HG02588 (cell line): ENCODE measurements around the gene WSB1.
"Not testable (repeated sequence)": the region's sequence is repeated elsewhere in the genome, so short reads cannot be mapped to it uniquely, and the experiment has no call there.

ENCODE experiments used
- ATAC-seq: cut with Tn5 transposase; IDR thresholded peaks from one replicate; pipeline ENCODE4 v1.9.1; 2021; ENCODE audit warnings: mild to moderate bottlenecking, moderate library complexity; ENCODE audit not compliant: unreplicated experiment

Gene WSB1

DNA sequence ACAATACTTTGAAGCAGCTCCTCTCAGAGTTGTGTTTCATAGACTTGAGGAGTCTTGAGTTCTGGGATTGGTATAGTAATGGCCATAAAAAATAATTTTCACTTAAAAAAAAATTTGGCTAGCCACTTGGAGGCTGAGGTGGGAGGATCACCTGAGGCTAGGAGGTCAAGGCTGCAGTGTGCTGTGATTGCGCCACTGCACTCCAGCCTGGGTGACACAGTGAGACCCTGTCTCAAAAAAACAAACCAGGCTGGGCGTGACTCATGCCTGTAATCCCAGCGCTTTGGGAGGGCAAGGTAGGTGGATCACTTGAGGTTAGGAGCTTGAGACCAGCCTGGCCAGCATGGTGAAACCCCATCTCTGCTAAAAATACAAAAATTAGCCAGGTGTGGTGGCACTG, 14.8 kb upstream of the WSB1 start:
- not testable (repeated sequence) for ATAC-seq

DNA sequence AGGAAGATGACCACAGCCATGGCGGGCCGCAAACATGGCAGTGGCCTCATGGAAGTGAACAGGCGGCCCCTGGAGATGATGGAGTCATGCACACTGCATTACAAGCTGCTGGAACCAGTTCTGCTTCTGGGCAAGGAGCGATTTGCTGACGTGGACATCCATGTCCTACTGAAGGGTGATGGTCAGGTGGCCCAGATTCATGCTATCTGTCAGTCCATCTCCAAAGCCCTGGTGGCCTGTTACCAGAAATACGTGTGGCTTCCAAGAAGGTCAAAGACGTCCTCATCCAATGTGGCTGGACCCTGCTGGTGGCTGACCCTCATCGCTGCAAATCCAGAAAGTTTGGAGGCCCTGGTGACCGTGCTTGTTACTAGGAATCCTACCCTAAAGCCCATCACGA, 13.4 kb upstream of the WSB1 start:
- no peak for ATAC-seq

DNA sequence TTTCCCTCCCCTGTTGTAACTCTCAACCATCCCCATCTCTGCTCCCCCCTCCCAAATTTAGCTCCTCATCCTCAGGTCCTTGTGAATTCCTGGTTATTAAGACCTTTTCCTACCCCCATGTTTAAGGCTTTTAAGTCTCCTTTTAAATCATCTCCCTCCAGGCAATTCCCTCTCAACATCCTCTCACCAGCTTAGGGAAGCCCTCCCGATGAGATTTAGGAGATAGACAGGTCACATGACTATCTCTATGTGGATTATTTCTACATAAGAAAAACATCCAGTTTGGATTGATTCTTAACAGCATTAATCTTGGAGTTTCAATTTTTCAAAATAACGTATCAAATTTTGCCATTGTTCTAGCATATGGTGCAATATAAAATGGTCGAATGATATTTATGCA, 12.5 kb upstream of the WSB1 start:
- ATAC-seq: no peak

DNA sequence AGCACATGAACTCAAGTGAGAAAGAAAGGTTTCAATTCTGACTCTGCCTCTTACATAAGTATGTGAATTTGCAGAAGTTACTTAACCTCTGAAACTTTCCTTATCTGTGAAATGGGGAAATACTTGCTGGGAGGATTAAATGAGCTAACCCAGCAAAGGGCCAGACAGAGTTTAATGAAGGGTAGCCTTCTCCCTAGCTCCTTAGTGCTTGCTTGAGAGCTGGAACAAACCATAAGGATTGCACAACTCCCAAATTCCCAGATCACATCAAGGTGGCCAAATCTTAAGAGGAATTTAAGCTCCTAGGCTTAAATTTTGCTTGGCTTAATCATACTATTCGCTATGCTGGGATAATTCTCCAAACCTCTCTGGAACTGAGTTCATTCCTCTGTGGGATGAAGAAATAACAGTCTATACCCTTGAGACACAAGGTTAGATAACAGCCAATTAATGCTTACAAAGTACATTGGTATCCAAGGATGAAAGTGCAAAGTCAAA, 11.8 kb upstream of the WSB1 start:
- ATAC-seq: no peak

DNA sequence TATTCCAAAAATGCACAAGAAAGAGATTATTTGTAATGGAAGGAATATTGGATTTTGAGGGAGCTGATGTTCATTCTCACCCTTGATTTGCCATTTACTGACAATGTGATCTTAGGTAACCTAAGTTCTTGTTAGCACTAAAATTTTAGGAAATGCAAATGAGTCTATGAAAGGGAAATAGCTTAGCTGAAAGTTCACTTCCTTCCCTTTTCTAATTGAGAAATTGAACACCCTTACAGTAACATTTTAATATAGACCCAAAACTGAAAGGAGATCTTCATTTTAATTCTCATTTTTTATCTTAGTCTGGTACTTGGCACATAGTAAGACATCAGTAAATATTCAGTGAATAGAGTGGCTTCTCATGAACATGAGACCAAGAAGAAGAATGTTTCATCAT, 10.9 kb upstream of the WSB1 start:
- ATAC-seq: no peak

DNA sequence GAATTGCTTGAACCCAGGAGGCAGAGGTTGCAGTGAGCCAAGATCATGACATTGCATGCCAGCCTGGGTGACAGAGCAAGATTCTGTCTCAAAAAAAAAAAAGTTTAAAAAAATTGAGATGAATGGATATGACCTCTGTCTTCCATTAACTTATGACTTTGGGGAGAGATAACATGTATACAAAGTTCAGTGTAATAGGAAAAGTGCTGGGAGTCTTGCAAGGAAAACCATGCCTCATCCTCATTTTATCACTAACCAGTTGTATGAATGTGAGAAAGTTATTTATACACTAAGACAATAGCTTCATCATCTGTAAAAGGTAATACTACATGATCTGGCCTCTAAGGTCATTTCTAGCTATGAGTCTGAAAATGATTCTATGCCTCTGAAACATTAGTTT, 10.2 kb upstream of the WSB1 start:
- ATAC-seq: no peak

DNA sequence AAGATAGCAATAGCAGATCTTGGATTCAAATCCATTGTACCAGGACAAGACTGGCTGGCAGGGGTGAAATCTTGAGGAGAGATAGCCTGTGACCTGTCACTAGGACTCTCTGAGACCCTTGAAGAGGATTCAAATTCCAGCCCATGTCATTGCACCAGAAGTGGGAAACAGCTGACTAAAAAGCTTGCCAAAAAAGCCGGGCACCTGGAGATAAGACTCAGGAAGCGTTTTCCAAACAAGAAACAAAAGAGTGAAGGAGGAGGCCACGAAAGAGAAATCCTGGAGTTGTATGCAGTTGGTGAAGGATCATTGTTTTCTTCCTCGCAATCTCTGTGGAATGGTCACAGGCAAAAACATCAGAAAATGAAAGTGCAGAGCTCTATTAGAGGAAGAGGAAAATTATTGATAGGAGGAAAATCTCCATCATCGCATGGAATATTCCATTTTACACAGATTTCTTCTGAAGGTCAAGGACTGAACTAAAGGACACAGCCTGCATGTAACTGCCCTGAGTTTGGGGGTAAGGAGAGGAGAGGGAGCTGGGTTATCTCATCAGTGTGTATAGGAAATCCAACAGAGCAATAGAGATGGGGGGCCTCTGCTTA, 9.0 kb upstream of the WSB1 start:
- ATAC-seq: no peak

DNA sequence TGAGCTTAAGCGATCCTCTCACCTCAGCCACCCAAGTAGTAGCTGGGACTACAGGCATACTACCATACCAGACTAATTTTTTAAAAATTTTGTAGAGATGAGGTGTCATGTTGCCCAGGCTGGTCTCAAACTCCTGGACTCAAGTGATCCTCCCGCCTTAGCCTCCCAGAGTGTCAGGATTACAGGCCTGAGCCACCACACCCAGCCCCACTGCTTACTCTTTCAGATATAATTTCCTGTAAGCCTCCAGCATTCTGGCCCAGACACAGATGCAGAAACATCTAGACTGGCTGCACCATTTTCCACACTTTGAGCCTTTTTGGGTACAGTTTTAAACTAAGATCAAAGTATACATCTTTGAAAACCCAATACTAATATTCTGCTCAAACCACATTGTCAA, 8.4 kb upstream of the WSB1 start:
- no peak for ATAC-seq

DNA sequence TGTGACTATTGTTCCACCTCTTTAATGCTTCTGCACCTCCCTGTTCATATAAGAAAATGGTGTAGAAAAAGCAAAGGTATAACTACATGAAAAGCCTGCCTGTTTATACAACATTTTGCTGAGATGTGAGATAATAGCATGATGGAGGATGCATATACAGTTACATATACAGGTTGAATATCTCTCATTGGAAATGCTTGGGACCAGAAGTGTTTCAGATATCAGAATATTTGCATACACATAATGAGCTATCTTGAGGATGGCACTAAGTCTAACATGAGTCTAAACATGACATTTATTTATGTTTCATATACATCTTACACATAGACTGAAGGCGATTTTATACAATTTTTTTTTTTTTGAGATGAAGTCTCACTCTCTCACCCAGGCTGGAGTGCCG, 5.7 kb upstream of the WSB1 start:
- no peak for ATAC-seq

DNA sequence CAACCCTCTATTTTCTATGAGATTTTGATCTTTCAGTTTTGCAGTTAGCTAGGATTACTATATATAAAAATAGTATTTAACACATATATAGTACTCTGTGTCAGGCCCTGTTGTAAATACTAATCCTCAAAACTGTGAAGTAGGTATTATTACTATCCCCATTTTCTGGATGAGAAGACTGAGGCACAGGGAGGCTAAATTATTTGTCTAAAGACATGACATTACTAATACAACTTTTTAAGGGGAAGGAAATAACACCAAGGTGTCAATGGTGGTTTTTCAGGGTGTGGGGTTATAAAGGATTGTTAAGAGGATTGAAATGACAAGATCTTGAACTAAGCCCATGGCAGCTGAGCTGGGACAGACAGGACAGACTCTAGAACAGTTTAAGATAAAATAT, 4.1 kb upstream of the WSB1 start:
- no peak for ATAC-seq

DNA sequence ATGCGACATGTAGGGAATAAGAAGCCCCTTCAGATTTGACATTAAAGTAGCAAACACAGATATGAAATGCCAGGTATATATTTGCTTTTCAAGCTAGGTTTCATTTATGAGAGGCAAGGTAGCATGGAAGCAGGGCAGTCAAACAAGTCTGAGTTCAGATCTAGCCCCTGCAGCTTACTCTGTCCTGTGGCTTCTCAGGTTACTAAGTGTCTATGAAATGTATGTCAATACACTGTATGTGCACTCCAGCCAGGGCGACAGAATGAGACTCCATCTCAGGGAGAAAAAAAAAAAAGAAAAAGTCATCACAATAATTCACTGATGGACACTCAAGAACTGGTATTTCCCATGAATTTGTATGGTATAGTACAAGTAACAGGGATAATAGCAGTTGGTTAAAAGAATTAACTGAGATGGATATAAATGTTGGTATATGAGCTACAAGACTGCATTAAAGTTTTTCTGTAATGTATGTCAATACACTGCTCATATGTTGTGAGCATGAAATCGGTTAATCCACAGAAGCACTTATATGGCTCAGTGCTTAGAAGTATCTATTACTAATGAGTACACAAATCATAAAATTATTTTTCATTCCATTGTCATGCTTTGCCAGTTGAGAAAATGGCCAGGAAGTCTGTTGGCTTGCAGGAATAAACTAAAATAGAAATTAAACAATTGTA, 2.9 kb upstream of the WSB1 start:
- ATAC-seq: no peak

DNA sequence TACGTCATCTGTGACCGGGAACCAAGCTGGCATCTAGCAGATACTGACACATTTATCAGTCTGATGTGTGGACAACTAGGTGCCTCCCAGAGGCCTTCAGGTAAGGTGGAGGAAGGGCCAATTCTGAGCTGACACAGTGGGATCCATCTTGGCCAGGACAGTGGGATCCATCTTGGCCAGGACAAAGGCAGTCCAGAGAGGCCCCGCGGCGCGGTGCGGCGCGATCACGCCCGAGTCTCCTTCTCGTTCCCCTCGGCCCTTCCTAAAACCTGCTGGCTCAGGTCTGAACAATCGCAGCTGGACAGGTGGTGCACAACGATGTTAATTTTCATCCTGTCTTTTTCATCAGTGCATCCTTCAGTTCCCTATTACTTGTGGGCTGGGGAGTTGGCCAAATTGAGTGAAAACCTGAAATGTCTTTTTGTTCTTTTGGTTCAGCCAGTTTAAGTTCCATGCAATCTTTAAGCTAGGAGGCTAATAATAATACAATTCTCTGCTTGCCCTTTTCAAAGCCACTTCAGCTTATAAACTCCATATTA, 486 bp upstream of the WSB1 start:
- ATAC-seq: no peak

DNA sequence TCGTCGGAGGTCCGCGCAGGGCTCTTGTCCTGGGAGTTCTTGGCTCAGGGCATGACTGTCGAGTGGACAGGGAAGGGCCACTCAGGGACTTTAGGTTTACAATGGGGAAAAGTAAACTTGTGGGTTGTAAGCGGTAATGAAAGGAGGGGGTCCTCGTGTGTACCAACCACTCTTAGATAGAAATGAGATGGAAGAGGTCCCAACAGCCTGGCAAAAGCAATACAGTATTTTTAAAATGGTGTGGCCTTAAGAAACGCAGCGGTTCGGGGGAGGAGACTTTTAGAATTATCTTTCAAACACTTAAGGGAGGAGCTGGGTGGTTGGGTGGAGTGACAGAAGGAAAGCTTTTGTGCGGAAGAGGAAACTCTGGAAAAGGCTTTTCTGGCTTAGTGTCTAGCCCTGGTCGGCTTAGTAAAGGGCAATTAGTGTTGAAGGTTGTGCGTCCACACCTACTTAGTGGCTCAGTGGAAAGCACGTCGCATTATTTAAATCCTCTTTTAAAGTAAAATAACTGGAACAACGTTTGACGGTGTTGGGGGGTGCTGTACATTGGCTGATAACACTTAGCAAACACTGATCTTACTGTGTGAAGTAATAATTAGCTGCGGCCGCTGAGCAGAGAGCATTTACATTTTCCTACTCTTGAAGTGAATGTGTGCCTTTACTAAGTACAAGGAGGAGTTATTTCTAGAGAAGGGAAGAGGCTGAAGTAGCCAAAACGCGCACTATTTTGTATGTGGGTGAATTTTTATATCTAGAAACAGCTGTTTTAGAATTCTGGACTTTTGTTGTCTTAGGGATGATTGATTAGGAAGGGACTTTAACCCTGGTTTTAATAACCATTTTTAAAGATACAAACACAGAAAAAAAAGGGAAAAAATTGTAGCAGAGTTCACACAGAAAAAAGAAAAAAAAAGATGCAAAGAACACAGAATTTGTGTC, 1.0 kb downstream of the WSB1 start:
- peak; percentile 52 for ATAC-seq

DNA sequence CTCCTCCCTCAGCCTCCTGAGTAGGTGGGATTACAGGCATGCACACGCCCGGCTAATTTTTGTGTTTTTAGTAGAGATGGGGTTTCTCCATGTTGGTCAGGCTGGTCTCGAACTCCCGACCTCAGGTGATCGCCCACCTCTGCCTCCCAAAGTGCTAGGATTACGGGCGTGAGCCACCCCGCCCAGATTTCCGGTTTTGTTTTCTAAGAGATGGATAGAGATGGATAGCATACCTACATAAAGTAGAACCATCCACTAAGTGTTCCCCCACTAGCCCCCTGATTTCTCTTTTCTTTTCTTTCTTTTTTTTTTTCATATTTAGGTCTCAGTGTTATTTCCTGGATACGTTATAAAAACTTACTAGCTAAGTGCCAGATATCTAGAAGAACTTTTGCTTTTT, 2.0 kb downstream of the WSB1 start:
- no peak for ATAC-seq

DNA sequence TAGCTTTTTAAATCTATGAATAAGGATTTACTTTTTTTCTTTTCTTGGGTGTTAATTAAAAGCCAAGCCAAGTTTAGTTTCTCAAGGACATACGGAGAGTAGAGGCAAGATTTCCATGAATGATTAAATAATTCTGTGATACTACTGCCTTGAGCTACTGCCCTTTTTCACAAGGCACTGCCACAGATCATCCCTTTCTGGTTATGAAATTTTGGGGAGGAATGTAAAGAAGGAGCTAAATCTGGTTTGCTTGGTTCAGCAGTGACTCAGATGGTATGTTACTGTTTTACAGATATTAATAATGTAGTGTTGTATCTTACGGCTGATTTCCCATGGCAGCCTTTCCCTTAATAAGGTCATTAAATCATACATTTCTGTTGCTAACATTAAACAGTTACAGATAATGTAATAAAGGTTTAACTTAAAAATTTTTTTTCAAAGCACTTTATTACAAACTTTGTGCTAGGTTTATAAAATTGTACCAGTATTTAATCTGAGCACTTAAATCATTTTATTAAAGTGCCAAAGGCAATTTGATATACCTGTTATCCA, 2.6 kb downstream of the WSB1 start:
- ATAC-seq: no peak

DNA sequence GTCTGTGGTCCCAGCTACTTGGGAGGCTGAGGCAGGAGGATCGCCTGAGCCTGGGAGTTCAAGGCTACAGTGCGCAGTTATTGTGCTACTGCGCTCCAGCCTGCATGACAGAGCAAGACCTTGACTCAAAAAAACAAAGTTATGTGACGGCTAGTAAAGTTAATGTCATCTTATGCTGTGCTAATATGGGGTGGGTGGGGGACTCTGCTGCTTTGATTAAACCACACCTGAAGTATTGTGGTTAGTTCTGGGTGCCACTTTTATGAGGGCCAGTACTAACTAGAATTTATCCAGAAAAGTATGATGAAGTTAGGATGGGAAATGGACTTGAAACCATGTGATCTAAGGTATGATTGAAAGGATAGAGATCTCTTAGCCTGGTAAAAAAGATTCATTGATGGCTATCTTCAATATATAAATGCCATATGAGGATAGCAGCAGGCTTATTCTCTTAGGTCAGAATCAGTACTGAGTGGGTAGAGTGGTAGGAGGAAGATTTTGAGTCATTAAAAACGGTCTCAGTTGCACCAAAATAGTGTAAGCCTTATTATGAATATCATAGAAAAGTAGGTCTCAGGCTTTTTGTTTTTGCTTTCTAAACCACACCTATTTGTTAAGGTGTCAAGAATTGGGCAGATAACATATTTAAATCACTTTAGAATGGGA, 5.6 kb downstream of the WSB1 start:
- ATAC-seq: no peak

DNA sequence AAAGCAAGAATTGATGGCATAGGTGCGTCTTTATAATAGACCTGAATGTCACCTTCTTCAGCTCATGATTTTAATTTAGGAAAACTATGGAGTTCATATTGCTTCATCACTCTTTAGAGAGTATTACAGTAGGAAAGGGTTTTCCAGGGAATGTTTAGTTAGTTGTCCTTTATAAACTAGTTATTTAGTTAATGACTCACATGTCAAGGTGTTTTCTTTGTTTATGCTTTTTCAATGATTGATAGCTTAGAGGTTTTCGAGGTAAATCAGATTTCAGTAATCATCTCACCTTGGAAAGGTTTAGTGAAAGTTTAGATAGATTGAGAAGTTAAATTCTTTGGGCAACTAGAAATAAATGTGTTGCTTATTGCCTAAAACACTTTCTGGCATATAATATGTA, 9.8 kb downstream of the WSB1 start:
- no peak for ATAC-seq

DNA sequence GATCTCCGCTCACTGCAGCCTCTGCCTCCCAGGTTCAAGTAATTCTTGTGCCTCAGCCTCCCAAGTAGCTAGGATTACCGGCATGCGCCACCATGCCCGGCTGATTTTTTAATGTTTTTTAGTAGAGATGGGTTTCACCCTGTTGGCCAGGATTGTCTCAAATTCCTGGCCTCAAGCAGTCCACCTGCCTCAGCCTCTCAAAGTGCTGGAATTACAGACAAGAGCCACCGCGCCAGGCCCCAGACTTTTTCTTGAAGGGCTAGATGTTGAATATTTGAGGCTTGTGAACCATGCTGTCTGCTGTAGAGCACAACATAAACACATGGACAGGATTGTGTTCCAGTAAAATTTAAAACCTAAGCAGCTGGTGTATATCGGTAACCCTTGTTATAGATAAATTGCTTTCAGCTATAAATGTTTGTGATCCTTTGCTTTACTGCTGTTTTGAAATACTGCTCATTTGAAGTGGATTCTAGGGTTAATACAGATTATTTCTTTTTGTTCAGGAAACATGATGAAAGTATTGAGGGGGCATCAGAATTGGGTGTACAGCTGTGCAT, 12.4 kb downstream of the WSB1 start:
- no peak for ATAC-seq

DNA sequence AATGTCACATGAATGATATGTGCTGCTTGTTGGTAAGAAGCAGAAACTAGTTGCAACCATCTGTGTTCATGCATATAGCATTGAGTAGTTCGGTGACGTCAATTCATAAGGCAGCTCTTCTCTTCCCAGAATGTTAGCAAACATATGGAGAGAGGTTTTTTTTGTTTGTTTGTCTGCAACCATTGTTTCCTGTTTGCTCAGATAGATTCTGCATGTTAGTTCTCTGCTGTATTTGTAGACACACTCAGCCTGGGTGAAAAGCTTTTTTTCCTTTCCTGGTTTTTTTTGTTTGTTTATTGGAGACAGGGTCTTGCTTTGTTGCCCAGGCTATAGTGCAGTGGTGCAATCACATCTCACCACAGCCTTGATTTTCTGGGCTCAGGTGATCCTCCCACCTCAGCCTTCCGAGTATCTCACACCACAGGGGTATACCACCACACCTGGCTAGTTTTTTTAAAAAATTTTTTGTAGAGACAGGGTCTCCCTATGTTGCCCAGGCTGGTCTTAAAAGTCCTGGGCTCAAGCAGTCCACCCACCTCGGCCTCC, 16.7 kb downstream of the WSB1 start:
- ATAC-seq: no peak

DNA sequence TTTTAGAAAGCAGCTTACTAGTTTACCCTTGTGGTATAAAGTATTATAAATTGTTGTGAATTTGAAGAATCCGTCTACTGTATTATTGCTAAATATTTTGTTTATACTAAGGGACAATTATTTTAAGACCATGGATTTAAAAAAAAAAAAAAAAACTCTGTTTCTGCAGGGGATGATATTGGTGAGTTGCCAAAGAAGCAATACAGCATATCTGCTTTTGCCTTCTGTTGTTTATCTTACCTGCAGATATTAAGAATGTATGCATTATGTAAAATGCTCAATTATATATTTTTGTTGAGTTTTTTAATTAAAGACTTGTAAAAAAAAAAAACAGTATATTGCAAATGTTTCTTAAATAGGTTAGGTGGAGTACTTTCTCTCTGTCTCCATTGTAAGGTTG, 19.4 kb downstream of the WSB1 start:
- ATAC-seq: no peak
